ENCODE data around the gene OR10D3.
"Not testable (repeated sequence)": the region's sequence is repeated elsewhere in the genome, so short reads cannot be mapped to it uniquely, and the experiment has no call there.

The OR10D3 gene

GRCh38 chr11:124153821-124154220 lies 29.3 kb upstream of the OR10D3 start:
- TF ChIP-seq, protein P1, sequence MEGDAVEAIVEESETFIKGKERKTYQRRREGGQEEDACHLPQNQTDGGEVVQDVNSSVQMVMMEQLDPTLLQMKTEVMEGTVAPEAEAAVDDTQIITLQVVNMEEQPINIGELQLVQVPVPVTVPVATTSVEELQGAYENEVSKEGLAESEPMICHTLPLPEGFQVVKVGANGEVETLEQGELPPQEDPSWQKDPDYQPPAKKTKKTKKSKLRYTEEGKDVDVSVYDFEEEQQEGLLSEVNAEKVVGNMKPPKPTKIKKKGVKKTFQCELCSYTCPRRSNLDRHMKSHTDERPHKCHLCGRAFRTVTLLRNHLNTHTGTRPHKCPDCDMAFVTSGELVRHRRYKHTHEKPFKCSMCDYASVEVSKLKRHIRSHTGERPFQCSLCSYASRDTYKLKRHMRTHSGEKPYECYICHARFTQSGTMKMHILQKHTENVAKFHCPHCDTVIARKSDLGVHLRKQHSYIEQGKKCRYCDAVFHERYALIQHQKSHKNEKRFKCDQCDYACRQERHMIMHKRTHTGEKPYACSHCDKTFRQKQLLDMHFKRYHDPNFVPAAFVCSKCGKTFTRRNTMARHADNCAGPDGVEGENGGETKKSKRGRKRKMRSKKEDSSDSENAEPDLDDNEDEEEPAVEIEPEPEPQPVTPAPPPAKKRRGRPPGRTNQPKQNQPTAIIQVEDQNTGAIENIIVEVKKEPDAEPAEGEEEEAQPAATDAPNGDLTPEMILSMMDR (IDR thresholded peaks at IDR 0.05; ENCODE audit: poor library complexity, severe bottlenecking) = no peak
- H3K36me3 ChIP-seq (ENCODE audit: low read depth) = no peaks in the 10 kb centered on the region
- H3K27ac ChIP-seq (ENCODE audit: poor library complexity, severe bottlenecking) = no peak overlapping the region
- H3K27me3 ChIP-seq (ENCODE audit: insufficient read depth, poor library complexity, severe bottlenecking) = no peaks in the 10 kb centered on the region
- H3K9me3 ChIP-seq (ENCODE audit: severe bottlenecking) = no peaks in the 10 kb centered on the region
- DNase-seq (ENCODE audit: low spot score) (no peak), ATAC-seq (ENCODE audit: low read depth) (no peak)
- no peak overlapping the region for H3K4me3 ChIP-seq (ENCODE audit: severe bottlenecking)
- no peaks in the 10 kb centered on the region for H3K4me1 ChIP-seq (ENCODE audit: insufficient read depth, poor library complexity, severe bottlenecking)

- DNase-seq (ENCODE audit: low spot score) (no peak), ATAC-seq (ENCODE audit: low read depth) (no peak)
- no peaks in the 10 kb centered on the region for H3K36me3 ChIP-seq (ENCODE audit: low read depth)
- H3K4me3 ChIP-seq (ENCODE audit: severe bottlenecking) = no peak overlapping the region
- TF ChIP-seq, protein P1 (IDR thresholded peaks at IDR 0.05; ENCODE audit: poor library complexity, severe bottlenecking) = no peak
- no peak overlapping the region for H3K27ac ChIP-seq (ENCODE audit: poor library complexity, severe bottlenecking)
- no peaks in the 10 kb centered on the region for H3K4me1 ChIP-seq (ENCODE audit: insufficient read depth, poor library complexity, severe bottlenecking)
- H3K27me3 ChIP-seq (ENCODE audit: insufficient read depth, poor library complexity, severe bottlenecking) = no peaks in the 10 kb centered on the region
- no peaks in the 10 kb centered on the region for H3K9me3 ChIP-seq (ENCODE audit: severe bottlenecking)
Observed at GRCh38 chr11:124159481-124159880, 23.7 kb upstream of the OR10D3 start.

DNA sequence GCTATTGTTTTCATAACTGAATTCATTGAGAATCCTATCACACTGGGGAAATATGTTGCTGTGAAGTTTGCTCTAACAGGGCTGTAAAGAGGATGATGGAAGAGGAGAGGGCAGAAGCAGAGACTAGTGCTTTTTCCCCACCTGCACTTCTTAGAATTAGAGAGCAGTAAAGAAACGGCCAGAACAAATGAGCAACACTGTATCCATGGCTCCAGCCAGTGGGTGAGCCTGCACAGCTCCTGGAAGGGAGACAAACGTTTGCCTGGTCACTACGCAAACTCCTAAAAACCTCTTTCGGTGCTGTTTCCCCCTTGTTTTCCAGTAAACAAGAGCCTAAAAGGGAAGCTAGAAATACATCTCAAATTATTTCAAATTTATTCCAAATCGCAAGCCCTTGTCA lies 22.2 kb upstream of the OR10D3 start:
- TF ChIP-seq, protein P1 (IDR thresholded peaks at IDR 0.05; ENCODE audit: poor library complexity, severe bottlenecking) = no peak
- Histone ChIP-seq H3K36me3 (ENCODE audit: low read depth) (no peaks in the 10 kb centered on the region), H3K4me1 (ENCODE audit: insufficient read depth, poor library complexity, severe bottlenecking) (no peaks in the 10 kb centered on the region), H3K27ac (ENCODE audit: poor library complexity, severe bottlenecking) (no peak overlapping the region), H3K9me3 (ENCODE audit: severe bottlenecking) (no peaks in the 10 kb centered on the region), H3K27me3 (ENCODE audit: insufficient read depth, poor library complexity, severe bottlenecking) (no peaks in the 10 kb centered on the region), H3K4me3 (ENCODE audit: severe bottlenecking) (no peak overlapping the region)
- no peak for ATAC-seq (ENCODE audit: low read depth)
- DNase-seq (ENCODE audit: low spot score) = no peak

DNA sequence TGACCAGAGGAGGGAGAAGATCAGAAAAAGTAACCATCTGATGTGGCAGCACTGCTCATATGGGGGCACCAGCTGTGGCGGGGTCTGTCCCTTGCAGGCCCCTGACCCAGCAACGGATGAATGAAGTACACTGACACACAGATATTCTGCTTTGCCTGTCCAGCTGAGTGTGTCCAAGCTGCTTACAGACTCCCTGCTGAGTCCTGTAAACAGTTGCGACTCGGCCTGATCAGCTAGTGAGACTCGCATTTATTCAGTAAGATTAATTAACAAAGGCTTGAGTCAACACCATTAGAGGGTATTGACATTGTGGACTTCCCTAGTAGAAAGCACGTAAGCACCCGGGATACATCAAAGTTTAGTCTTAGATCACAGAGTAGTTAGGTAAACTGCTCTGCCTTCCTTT lies 15.3 kb upstream of the OR10D3 start:
- DNase-seq (ENCODE audit: low spot score) (no peak), ATAC-seq (ENCODE audit: low read depth) (no peak)
- H3K27me3 ChIP-seq (ENCODE audit: insufficient read depth, poor library complexity, severe bottlenecking) = no peaks in the 10 kb centered on the region
- TF ChIP-seq, protein P1 (IDR thresholded peaks at IDR 0.05; ENCODE audit: poor library complexity, severe bottlenecking) = no peak
- H3K9me3 ChIP-seq (ENCODE audit: severe bottlenecking) = no peaks in the 10 kb centered on the region
- H3K4me3 ChIP-seq (ENCODE audit: severe bottlenecking) = no peak overlapping the region
- H3K4me1 ChIP-seq (ENCODE audit: insufficient read depth, poor library complexity, severe bottlenecking) = no peaks in the 10 kb centered on the region
- H3K36me3 ChIP-seq (ENCODE audit: low read depth) = no peaks in the 10 kb centered on the region
- H3K27ac ChIP-seq (ENCODE audit: poor library complexity, severe bottlenecking) = no peak overlapping the region

DNA sequence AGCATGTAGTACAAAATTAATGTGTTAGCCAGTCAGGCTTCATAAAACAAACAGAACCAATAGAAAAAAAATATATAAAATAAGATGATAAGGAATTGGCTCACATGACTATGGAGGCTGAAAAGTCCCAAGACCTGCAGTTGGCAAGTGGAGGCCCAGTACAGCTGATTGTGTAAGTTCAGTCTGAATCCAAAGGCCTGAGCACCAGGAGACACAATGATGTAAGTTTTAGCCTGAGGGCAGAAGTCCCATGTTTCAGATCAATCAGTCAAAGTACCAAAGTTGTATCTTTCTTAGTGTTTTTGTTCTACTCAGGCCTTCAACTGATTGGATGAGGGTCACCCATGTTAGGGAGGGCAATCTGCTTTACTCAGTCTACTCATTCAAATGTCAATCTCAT lies 14.3 kb upstream of the OR10D3 start:
- Histone ChIP-seq H3K9me3 (ENCODE audit: severe bottlenecking) (no peaks in the 10 kb centered on the region), H3K4me1 (ENCODE audit: insufficient read depth, poor library complexity, severe bottlenecking) (no peaks in the 10 kb centered on the region), H3K36me3 (ENCODE audit: low read depth) (no peaks in the 10 kb centered on the region), H3K27me3 (ENCODE audit: insufficient read depth, poor library complexity, severe bottlenecking) (no peaks in the 10 kb centered on the region), H3K4me3 (ENCODE audit: severe bottlenecking) (no peak overlapping the region), H3K27ac (ENCODE audit: poor library complexity, severe bottlenecking) (no peak overlapping the region)
- DNase-seq (ENCODE audit: low spot score) (no peak), ATAC-seq (ENCODE audit: low read depth) (no peak)
- TF ChIP-seq, protein P1 (IDR thresholded peaks at IDR 0.05; ENCODE audit: poor library complexity, severe bottlenecking) = no peak

GRCh38 chr11:124170315-124170714 lies 12.8 kb upstream of the OR10D3 start:
- not testable (repeated sequence) for ATAC-seq (ENCODE audit: low read depth)

More at GRCh38 chr11:124170315-124170714, 12.8 kb upstream of the OR10D3 start:
- H3K4me3 ChIP-seq (ENCODE audit: severe bottlenecking); H3K9me3 ChIP-seq (ENCODE audit: severe bottlenecking); DNase-seq (ENCODE audit: low spot score); H3K4me1 ChIP-seq (ENCODE audit: insufficient read depth, poor library complexity, severe bottlenecking); H3K36me3 ChIP-seq (ENCODE audit: low read depth); H3K27ac ChIP-seq (ENCODE audit: poor library complexity, severe bottlenecking); H3K27me3 ChIP-seq (ENCODE audit: insufficient read depth, poor library complexity, severe bottlenecking): not testable (repeated sequence)

All from RWPE2 (cell line).